ENCODE data around the gene DIP2A. TPM values are rescaled to one million over a fixed set of nuclear protein-coding genes. Genes with fewer than 3 reads are reported as not detected.

Gene DIP2A
- total and polyA plus RNA-seq, 4 donors: 15.5 to 71.4 (median 28.7) TPM

GRCh38 chr21:46608672-46609111 is 150.0 kb downstream of the DIP2A start:
- no peaks in the 10 kb centered on the region for H3K27me3 ChIP-seq (ENCODE audit: control insufficient read depth in 3 of 3, insufficient read depth in 3 of 3, low read length in 2 of 3)
- no peak for ATAC-seq (ENCODE audit: insufficient read depth, low FRiP score)
- 88 to 89% methylated on average over 3 of the region's 3 CpGs for WGBS, 2 donors

GRCh38 chr21:46610018-46610701 is 151.5 kb downstream of the DIP2A start:
- H3K27ac ChIP-seq (ENCODE audit: low read depth in 1 of 2, low read length in 1 of 2): no peak overlapping the region
- no peaks in the 10 kb centered on the region for H3K27me3 ChIP-seq (ENCODE audit: control insufficient read depth in 3 of 3, insufficient read depth in 3 of 3, low read length in 2 of 3)
- WGBS, 2 donors: 88 to 95% methylated on average over 6 of the region's 6 CpGs
- ATAC-seq (ENCODE audit: insufficient read depth, low FRiP score) (no peak), DNase-seq (no peak)
- peaks cover 0 to 5% (median 2%) of the 10 kb centered on the region in 5 donors for H3K4me1 ChIP-seq (ENCODE audit: control insufficient read depth in 5 of 5, insufficient read depth in 5 of 5, low read length in 5 of 5)
- H3K9me3 ChIP-seq (ENCODE audit: control insufficient read depth in 4 of 4, insufficient read depth in 3 of 4, low read length in 3 of 4): peaks cover 0 to 8% (median 1%) of the 10 kb centered on the region in 4 donors
- TF ChIP-seq, protein P1, sequence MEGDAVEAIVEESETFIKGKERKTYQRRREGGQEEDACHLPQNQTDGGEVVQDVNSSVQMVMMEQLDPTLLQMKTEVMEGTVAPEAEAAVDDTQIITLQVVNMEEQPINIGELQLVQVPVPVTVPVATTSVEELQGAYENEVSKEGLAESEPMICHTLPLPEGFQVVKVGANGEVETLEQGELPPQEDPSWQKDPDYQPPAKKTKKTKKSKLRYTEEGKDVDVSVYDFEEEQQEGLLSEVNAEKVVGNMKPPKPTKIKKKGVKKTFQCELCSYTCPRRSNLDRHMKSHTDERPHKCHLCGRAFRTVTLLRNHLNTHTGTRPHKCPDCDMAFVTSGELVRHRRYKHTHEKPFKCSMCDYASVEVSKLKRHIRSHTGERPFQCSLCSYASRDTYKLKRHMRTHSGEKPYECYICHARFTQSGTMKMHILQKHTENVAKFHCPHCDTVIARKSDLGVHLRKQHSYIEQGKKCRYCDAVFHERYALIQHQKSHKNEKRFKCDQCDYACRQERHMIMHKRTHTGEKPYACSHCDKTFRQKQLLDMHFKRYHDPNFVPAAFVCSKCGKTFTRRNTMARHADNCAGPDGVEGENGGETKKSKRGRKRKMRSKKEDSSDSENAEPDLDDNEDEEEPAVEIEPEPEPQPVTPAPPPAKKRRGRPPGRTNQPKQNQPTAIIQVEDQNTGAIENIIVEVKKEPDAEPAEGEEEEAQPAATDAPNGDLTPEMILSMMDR (IDR thresholded peaks at IDR 0.05; ENCODE audit: control extremely low read depth, extremely low read depth): no peak
- H3K9ac ChIP-seq (ENCODE audit: insufficient read depth in 1 of 2, low read length in 2 of 2): no peak overlapping the region
- H3K4me3 ChIP-seq: no peak overlapping the region
- H3K36me3 ChIP-seq (ENCODE audit: control insufficient read depth in 4 of 4, insufficient read depth in 4 of 4, low read length in 4 of 4): no peaks in the 10 kb centered on the region

More at GRCh38 chr21:46608672-46609111, 150.0 kb downstream of the DIP2A start:
- no peak for DNase-seq
- no peak overlapping the region for H3K4me3 ChIP-seq
- TF ChIP-seq, protein P1 (IDR thresholded peaks at IDR 0.05; ENCODE audit: control extremely low read depth, extremely low read depth): no peak
- no peak overlapping the region for H3K9ac ChIP-seq (ENCODE audit: insufficient read depth in 1 of 2, low read length in 2 of 2)
- H3K36me3 ChIP-seq (ENCODE audit: control insufficient read depth in 4 of 4, insufficient read depth in 4 of 4, low read length in 4 of 4): no peaks in the 10 kb centered on the region
- H3K27ac ChIP-seq (ENCODE audit: low read depth in 1 of 2, low read length in 1 of 2): no peak overlapping the region
- H3K9me3 ChIP-seq (ENCODE audit: control insufficient read depth in 4 of 4, insufficient read depth in 3 of 4, low read length in 3 of 4): peaks cover 0 to 8% (median 1%) of the 10 kb centered on the region in 4 donors
- H3K4me1 ChIP-seq (ENCODE audit: control insufficient read depth in 5 of 5, insufficient read depth in 5 of 5, low read length in 5 of 5): peaks cover 0 to 5% (median 2%) of the 10 kb centered on the region in 5 donors

- DNase-seq (no peak), ATAC-seq (ENCODE audit: insufficient read depth, low FRiP score) (no peak)
- Histone ChIP-seq H3K9ac (ENCODE audit: insufficient read depth in 1 of 2, low read length in 2 of 2) (no peak overlapping the region), H3K4me1 (ENCODE audit: control insufficient read depth in 5 of 5, insufficient read depth in 5 of 5, low read length in 5 of 5) (peaks cover 0 to 4% (median 0%) of the 10 kb centered on the region in 5 donors), H3K9me3 (ENCODE audit: control insufficient read depth in 4 of 4, insufficient read depth in 3 of 4, low read length in 3 of 4) (peaks cover 0 to 8% (median 1%) of the 10 kb centered on the region in 4 donors), H3K27ac (ENCODE audit: low read depth in 1 of 2, low read length in 1 of 2) (no peak overlapping the region), H3K4me3 (no peak overlapping the region), H3K36me3 (ENCODE audit: control insufficient read depth in 4 of 4, insufficient read depth in 4 of 4, low read length in 4 of 4) (no peaks in the 10 kb centered on the region), H3K27me3 (ENCODE audit: control insufficient read depth in 3 of 3, insufficient read depth in 3 of 3, low read length in 2 of 3) (no peaks in the 10 kb centered on the region)
- 87 to 92% methylated on average over 6 of the region's 6 CpGs for whole genome bisulfite sequencing, 2 donors
- TF ChIP-seq, protein P1 (IDR thresholded peaks at IDR 0.05; ENCODE audit: control extremely low read depth, extremely low read depth): no peak
These were observed 154.7 kb downstream of the DIP2A start for GRCh38 chr21:46613391-46613790.
